Measurements from ENCODE around the gene BAX. TPM values are rescaled to one million over a fixed set of nuclear protein-coding genes. Genes with fewer than 3 reads are reported as not detected.

BAX gene
- 167 and 176 TPM in 2 replicates for total RNA-seq (2016; rRNA removed; fragmentation: Illumina TruSeq; extraction: Trizol)
- 230 and 246 TPM in 2 replicates for total RNA-seq (2016; cell fraction: cytosol; rRNA removed; fragmentation: Illumina TruSeq; extraction: Trizol; ENCODE audit: low read depth)
- total RNA-seq (2016; cell fraction: insoluble cytoplasmic fraction; rRNA removed; fragmentation: Illumina TruSeq; extraction: Trizol): 165 and 193 TPM in 2 replicates
- 237 and 254 TPM in 2 replicates for total RNA-seq (2016; cell fraction: membrane; rRNA removed; fragmentation: Illumina TruSeq; extraction: Trizol)
- 96.5 and 102 TPM in 2 replicates for total RNA-seq (2016; cell fraction: nucleus; rRNA removed; fragmentation: Illumina TruSeq; extraction: Trizol)
- polyA plus RNA-seq (2011; rRNA removed): 139 and 164 TPM in 2 replicates
- 118 and 159 TPM in 2 replicates for polyA plus RNA-seq (2011; cell fraction: cytosol; rRNA removed)
- polyA plus RNA-seq (2011; cell fraction: nucleus; rRNA removed): 330 and 345 TPM in 2 replicates
- 158 and 165 TPM in 2 replicates for polyA plus RNA-seq (2012)
- 324 and 380 TPM in 2 replicates for polyA plus RNA-seq (2016; cell fraction: cytosol; fragmentation: Illumina TruSeq; extraction: Trizol; ENCODE audit: low read depth)
- polyA plus RNA-seq (2016; cell fraction: insoluble cytoplasmic fraction; fragmentation: Illumina TruSeq; extraction: Trizol; ENCODE audit: low read depth): 326 and 339 TPM in 2 replicates
- polyA plus RNA-seq (2016; cell fraction: membrane; fragmentation: Illumina TruSeq; extraction: Trizol; ENCODE audit: low read depth): 331 and 356 TPM in 2 replicates
- 298 and 326 TPM in 2 replicates for polyA plus RNA-seq (2016; cell fraction: nucleus; fragmentation: Illumina TruSeq; extraction: Trizol; ENCODE audit: insufficient read depth, low read depth)
- 81.2 and 143 TPM in 2 replicates for polyA minus RNA-seq (2011; rRNA and poly(A)+ RNA removed; ENCODE audit: low replicate concordance)
- 66.1 and 82.4 TPM in 2 replicates for polyA minus RNA-seq (2011; cell fraction: cytosol; rRNA and poly(A)+ RNA removed)
- polyA minus RNA-seq (2011; cell fraction: nucleus; rRNA and poly(A)+ RNA removed): 85.3 and 90.1 TPM in 2 replicates
- percentile 88 among the genes with signal in this experiment for Bru-seq, nascent RNA
- BruChase-seq, experiment 1, labeled RNA remaining after a 6-hour chase: percentile 94 among the genes with signal in this experiment
- BruChase-seq, experiment 2, labeled RNA remaining after a 2-hour chase: percentile 89 among the genes with signal in this experiment
- long read RNA-seq, experiment 1, transcript BAX-201 (5 exons, 1,358 nt): minor isoform, 5 of 49 reads
- long read RNA-seq, experiment 1, transcript BAX-202 (6 exons, 793 nt): major isoform, 12 of 49 reads
- long read RNA-seq, experiment 1, partial matches to known transcripts: 7 of 49 reads
- long read RNA-seq, experiment 1, other reads (novel, unspliced or antisense): 20 of 49 reads
- long read RNA-seq, experiment 2, transcript BAX-207 (5 exons, 1,346 nt): minor isoform, 18 of 494 reads
- long read RNA-seq, experiment 2, transcript BAX-201 (5 exons, 1,358 nt): minor isoform, 58 of 494 reads
- long read RNA-seq, experiment 2, transcript BAX-202 (6 exons, 793 nt): major isoform, 217 of 494 reads
- long read RNA-seq, experiment 2, transcript BAX-208 (3 exons, 488 nt): minor isoform, 11 of 494 reads
- long read RNA-seq, experiment 2, partial matches to known transcripts: 49 of 494 reads
- long read RNA-seq, experiment 2, other reads (novel, unspliced or antisense): 130 of 494 reads

DNA sequence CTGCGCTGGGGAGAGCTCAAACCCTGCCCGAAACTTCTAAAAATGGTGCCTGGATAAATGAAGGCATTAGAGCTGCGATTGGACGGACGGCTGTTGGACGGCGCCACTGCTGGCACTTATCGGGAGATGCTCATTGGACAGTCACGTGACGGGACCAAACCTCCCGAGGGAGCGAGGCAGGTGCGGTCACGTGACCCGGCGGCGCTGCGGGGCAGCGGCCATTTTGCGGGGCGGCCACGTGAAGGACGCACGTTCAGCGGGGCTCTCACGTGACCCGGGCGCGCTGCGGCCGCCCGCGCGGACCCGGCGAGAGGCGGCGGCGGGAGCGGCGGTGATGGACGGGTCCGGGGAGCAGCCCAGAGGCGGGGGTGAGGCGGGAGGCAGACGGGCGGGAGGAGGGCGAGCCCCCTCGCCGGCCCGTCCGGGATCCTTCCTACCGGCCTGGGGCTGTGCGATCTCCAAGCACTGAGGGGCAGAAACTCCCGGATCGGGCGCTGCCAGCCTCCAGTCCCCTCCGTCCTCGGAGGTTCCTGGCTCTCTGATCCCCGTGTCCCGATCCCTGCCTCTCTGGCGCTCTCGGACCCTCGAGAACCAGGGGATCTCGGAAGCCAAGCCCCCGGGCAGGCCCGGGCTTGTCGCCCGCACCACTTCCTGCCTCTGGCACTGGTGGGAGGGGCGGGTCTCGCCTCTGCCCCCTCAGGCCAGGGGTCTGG, at the start of gene BAX:
Gene BAX, plus strand, starts transcription at position 281 of the 713 bp plus-strand sequence. Its CDS starts 54 bp downstream, at position 335.
- peaks cover 2 to 3% of the 10 kb centered on the region in 2 experiments; a peak in 1 of 5 replicates for H3K36me3 ChIP-seq (replicated peaks in 1 of 2; ENCODE audit: control insufficient read depth in 1 of 2, insufficient read depth in 2 of 2, low read length in 2 of 2)
- H3K9ac ChIP-seq (ENCODE audit: insufficient read depth, low read depth, low read length): peak within 1 kb of the TSS; percentile 89
- CTCF ChIA-PET (ENCODE audit: low intra/inter-chr PET ratio, low total read pairs): no interaction called here
- 0% methylated on average over 11 of the region's 71 CpGs for WGBS (ENCODE audit: low lambda C conversion rate)
- H3K9me3 ChIP-seq (ENCODE audit: low read length): no peaks in the 10 kb centered on the region
- peak within 1 kb of the TSS; percentile 82 for H3K27ac ChIP-seq (ENCODE audit: extremely low read length, insufficient read depth, low read length)
- peak within 1 kb of the TSS; percentile 76 to 84 (median 81) for H3K4me3 ChIP-seq (replicated peaks in 1 of 3; ENCODE audit: insufficient read depth in 1 of 3, low read depth in 2 of 3, low read length in 3 of 3)
- peak; percentile 96 for DNase-seq (ENCODE audit: low spot score)
- H4K20me1 ChIP-seq (ENCODE audit: insufficient read depth, low read length): no peaks in the 10 kb centered on the region; the same call in 1 of the 2 replicates
- H3K79me2 ChIP-seq (ENCODE audit: insufficient read depth, low read length): peaks cover 19% of the 10 kb centered on the region
- H3K4me2 ChIP-seq (ENCODE audit: low read depth, low read length): peak within 1 kb of the TSS; percentile 97
- no peaks in the 10 kb centered on the region for H3K27me3 ChIP-seq (ENCODE audit: control insufficient read depth in 1 of 2, insufficient read depth in 2 of 2, low read length in 2 of 2)
- TSS peak; percentile 86 for BruUV-seq (replicated peaks)
- ATAC-seq: peak; percentile 81
- in situ Hi-C loops (cut with HindIII; ENCODE audit: extremely low pct_ligation_motif_present, low pct_unique_long_range_greater_than_20kb) (no loop called here), intact Hi-C loops (cut with micrococcal nuclease; ENCODE audit: unreplicated experiment) (no loop called here)
- peak; percentile 85 for FAIRE-seq
- H3K4me1 ChIP-seq (ENCODE audit: insufficient read depth, low read length): peaks cover 85% of the 10 kb centered on the region
- POLR2A ChIA-PET: interaction anchor here (0.6 to 7.8 kb wide), 13 partner anchors 7 to 148 kb away, joined by 3 to 153 read pairs (median 10); partner anchors contain the start of genes DHDH, FTL, GYS1 and NUCB1
- no peak within 1 kb of the TSS for H2AFZ ChIP-seq (ENCODE audit: low read length)
- TF ChIP-seq MYNN (CRISPR knock-in tag; IDR thresholded peaks at IDR 0.05; ENCODE audit: low read depth): no peak; the same call in 1 of the 2 replicates
- TF ChIP-seq FOXK2 (IDR thresholded peaks at IDR 0.05): no peak
- TF ChIP-seq MED8 (CRISPR knock-in tag; IDR thresholded peaks at IDR 0.05; ENCODE audit: insufficient replicate concordance): peak; percentile 60
- TF ChIP-seq RXRB (CRISPR knock-in tag; IDR thresholded peaks at IDR 0.05; ENCODE audit: borderline replicate concordance): peak; percentile 61; the same call in 1 of the 2 replicates
- no peak for TF ChIP-seq PAX8 (CRISPR knock-in tag; IDR thresholded peaks at IDR 0.05; ENCODE audit: borderline replicate concordance)
- TF ChIP-seq, protein P1, sequence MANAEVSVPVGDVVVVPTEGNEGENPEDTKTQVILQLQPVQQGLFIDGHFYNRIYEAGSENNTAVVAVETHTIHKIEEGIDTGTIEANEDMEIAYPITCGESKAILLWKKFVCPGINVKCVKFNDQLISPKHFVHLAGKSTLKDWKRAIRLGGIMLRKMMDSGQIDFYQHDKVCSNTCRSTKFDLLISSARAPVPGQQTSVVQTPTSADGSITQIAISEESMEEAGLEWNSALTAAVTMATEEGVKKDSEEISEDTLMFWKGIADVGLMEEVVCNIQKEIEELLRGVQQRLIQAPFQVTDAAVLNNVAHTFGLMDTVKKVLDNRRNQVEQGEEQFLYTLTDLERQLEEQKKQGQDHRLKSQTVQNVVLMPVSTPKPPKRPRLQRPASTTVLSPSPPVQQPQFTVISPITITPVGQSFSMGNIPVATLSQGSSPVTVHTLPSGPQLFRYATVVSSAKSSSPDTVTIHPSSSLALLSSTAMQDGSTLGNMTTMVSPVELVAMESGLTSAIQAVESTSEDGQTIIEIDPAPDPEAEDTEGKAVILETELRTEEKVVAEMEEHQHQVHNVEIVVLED (CRISPR knock-in tag; IDR thresholded peaks at IDR 0.05; ENCODE audit: borderline replicate concordance): peak; percentile 98
- TF ChIP-seq, protein P2, sequence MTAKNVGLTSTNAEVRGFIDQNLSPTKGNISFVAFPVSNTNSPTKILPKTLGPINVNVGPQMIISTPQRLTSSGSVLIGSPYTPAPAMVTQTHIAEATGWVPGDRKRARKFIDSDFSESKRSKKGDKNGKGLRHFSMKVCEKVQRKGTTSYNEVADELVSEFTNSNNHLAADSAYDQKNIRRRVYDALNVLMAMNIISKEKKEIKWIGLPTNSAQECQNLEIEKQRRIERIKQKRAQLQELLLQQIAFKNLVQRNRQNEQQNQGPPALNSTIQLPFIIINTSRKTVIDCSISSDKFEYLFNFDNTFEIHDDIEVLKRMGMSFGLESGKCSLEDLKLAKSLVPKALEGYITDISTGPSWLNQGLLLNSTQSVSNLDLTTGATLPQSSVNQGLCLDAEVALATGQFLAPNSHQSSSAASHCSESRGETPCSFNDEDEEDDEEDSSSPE (CRISPR knock-in tag; IDR thresholded peaks at IDR 0.05): peak; percentile 81
- no peak for TF ChIP-seq MLLT10 (CRISPR knock-in tag; IDR thresholded peaks at IDR 0.05)
- TF ChIP-seq, protein P3, sequence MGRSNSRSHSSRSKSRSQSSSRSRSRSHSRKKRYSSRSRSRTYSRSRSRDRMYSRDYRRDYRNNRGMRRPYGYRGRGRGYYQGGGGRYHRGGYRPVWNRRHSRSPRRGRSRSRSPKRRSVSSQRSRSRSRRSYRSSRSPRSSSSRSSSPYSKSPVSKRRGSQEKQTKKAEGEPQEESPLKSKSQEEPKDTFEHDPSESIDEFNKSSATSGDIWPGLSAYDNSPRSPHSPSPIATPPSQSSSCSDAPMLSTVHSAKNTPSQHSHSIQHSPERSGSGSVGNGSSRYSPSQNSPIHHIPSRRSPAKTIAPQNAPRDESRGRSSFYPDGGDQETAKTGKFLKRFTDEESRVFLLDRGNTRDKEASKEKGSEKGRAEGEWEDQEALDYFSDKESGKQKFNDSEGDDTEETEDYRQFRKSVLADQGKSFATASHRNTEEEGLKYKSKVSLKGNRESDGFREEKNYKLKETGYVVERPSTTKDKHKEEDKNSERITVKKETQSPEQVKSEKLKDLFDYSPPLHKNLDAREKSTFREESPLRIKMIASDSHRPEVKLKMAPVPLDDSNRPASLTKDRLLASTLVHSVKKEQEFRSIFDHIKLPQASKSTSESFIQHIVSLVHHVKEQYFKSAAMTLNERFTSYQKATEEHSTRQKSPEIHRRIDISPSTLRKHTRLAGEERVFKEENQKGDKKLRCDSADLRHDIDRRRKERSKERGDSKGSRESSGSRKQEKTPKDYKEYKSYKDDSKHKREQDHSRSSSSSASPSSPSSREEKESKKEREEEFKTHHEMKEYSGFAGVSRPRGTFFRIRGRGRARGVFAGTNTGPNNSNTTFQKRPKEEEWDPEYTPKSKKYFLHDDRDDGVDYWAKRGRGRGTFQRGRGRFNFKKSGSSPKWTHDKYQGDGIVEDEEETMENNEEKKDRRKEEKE (IDR thresholded peaks at IDR 0.05): no peak
- peak; percentile 85 for TF ChIP-seq HCFC1 (IDR thresholded peaks at IDR 0.05; ENCODE audit: low read depth, low read length)
